Psoas muscle (tissue), 8 donors: ENCODE results near the gene SLC6A19. TPM values are rescaled to one million over a fixed set of nuclear protein-coding genes. Genes with fewer than 3 reads are reported as not detected.

Experiments used
- ATAC-seq, 4 donors: fragments of 200-7000 bp; cut with Tn5 transposase; one replicate each; pipeline ENCODE4 v1.9.1; 2020; ENCODE audit warnings: moderate library complexity in 3 of 4, mild to moderate bottlenecking in 2 of 4
- DNase-seq, 2 donors: peaks; one replicate each; pipeline ENCODE4 v3.0.0-alpha.2; 2020
- H3K27ac ChIP-seq: fragments of 200-600 bp; one replicate; pipeline ENCODE4 v1.8.0; 2022
- H3K27me3 ChIP-seq, 3 donors: fragments of 200-600 bp in 1 of 3; one replicate each; pipeline versions ENCODE4 v1.6.1 to v1.8.0; 2013 to 2022; ENCODE audit warnings: low read length in 2 of 3, mild to moderate bottlenecking in 2 of 3, moderate library complexity in 1 of 3; ENCODE audit not compliant: insufficient read depth in 3 of 3
- H3K36me3 ChIP-seq, 2 donors: fragments of 200-600 bp in 1 of 2; one replicate each; pipeline versions ENCODE4 v1.6.1 to v1.8.0; 2013 to 2022; ENCODE audit warnings: low read depth in 1 of 2, mild to moderate bottlenecking in 1 of 2, moderate library complexity in 1 of 2; ENCODE audit not compliant: insufficient read depth in 1 of 2
- H3K4me1 ChIP-seq: fragments of 200-600 bp; one replicate; pipeline ENCODE4 v1.8.0; 2022
- H3K4me3 ChIP-seq: fragments of 200-600 bp; one replicate; pipeline ENCODE4 v1.8.0; 2022; ENCODE audit warnings: mild to moderate bottlenecking
- H3K9me3 ChIP-seq: fragments of 200-600 bp; one replicate; pipeline ENCODE4 v1.8.0; 2022
- CTCF ChIP-seq: fragments of 200-600 bp; IDR thresholded peaks from one replicate; pipeline ENCODE4 v1.8.0; 2022; ENCODE audit warnings: antibody characterized with exemption
- WGBS, 3 donors: extraction: QIAGEN DNeasy Blood & Tissue Kit; methylation state at CpG; one replicate each; pipeline versions ENCODE4 v1.1.6 to v1.1.7; 2013; 5-methylcytosine and 5-hydroxymethylcytosine counted together
- intact Hi-C, 2 donors: fragments of 100-400 bp; cut with DNase I; formaldehyde crosslinking; loops; one replicate each; pipeline versions ENCODE4 v1.11.0 to v1.14.2; 2022
- polyA plus RNA-seq, 3 donors: library from polyadenylated mRNA; stranded (reverse); fragments of 200-250 nt; gene quantifications; one replicate each; pipeline ENCODE4 v1.2.3, GENCODE V29; 2013
- total RNA-seq, 4 donors: library from RNA; stranded (reverse); fragmentation: NEBNext Ultra II Directional in 2 of 4; extraction: Animal tissue kit (Norgen Biotek cat#: 25700) in 2 of 4; gene quantifications; one replicate each; pipeline versions ENCODE4 v1.2.1 to v1.2.4, GENCODE V29; 2021 to 2023
- donor health status: healthy with polysubstance abuse.
- donor health status: DM: no; HTN: no; CAD: no; lungs with moderate emphysema.
- donor health status: Bipolar disorder and iron deficiency.
- donor health status: healthy.
- donor health status: DM: yes; HTN: yes; CAD: no.
- donor health status: DM: no; HTN: no; CAD: no.
- donor health status: DM: no; HTN: no; CAD: no.
- donor health status: DM: yes; HTN: yes; CAD: no.

The SLC6A19 gene
- total and polyA plus RNA-seq, 7 donors, result 0.03 to 0.08 TPM; not detected in 5

- 69 to 78% (median 76%) methylated on average over 17 to 18 of the region's 18 CpGs for WGBS, 3 donors
- ATAC-seq, result no peak
- H3K27me3 ChIP-seq, result peaks cover 0 to 17% (median 12%) of the 10 kb centered on the region in 3 donors
- TF ChIP-seq CTCF, result no peak
- no peaks in the 10 kb centered on the region for H3K4me1 ChIP-seq
- H3K27ac ChIP-seq, result no peak overlapping the region
- DNase-seq, result peak; percentile 12 to 49
- no peak overlapping the region for H3K4me3 ChIP-seq
- intact Hi-C loops, result no loop called here
- H3K9me3 ChIP-seq, result no peaks in the 10 kb centered on the region
- H3K36me3 ChIP-seq, result no peaks in the 10 kb centered on the region
These were observed 17.8 kb upstream of the SLC6A19 start for GRCh38 chr5:1183424-1184162.

- ATAC-seq, result no peak
- 94 to 96% (median 96%) methylated on average over 8 of the region's 8 CpGs for WGBS, 3 donors
- Histone ChIP-seq H3K4me3 (no peak overlapping the region), H3K4me1 (no peaks in the 10 kb centered on the region), H3K27ac (no peak overlapping the region), H3K9me3 (no peaks in the 10 kb centered on the region), H3K27me3 (peaks cover 0 to 22% (median 12%) of the 10 kb centered on the region in 3 donors), H3K36me3 (no peaks in the 10 kb centered on the region)
- intact Hi-C loops, result no loop called here
- no peak for TF ChIP-seq CTCF
- no peak for DNase-seq
These were observed 17.3 kb upstream of the SLC6A19 start for GRCh38 chr5:1184163-1184470.

- intact Hi-C loops, result no loop called here
- no peak overlapping the region for H3K27ac ChIP-seq
- H3K27me3 ChIP-seq, result peaks cover 0 to 26% (median 12%) of the 10 kb centered on the region in 3 donors
- no peak for TF ChIP-seq CTCF
- H3K4me1 ChIP-seq, result no peaks in the 10 kb centered on the region
- WGBS, 3 donors, result 88 to 95% (median 92%) methylated on average over 7 of the region's 7 CpGs
- H3K9me3 ChIP-seq, result no peaks in the 10 kb centered on the region
- DNase-seq, result no peak
- H3K4me3 ChIP-seq, result no peak overlapping the region
- no peak for ATAC-seq
- H3K36me3 ChIP-seq, result no peaks in the 10 kb centered on the region
These were observed 16.9 kb upstream of the SLC6A19 start for GRCh38 chr5:1184481-1184880.

GRCh38 chr5:1185038-1185627 is 16.3 kb upstream of the SLC6A19 start:
- 85 to 91% (median 90%) methylated on average over 10 of the region's 10 CpGs for WGBS, 3 donors
- Histone ChIP-seq H3K9me3 (no peaks in the 10 kb centered on the region), H3K36me3 (no peaks in the 10 kb centered on the region), H3K4me1 (no peaks in the 10 kb centered on the region), H3K27ac (no peak overlapping the region), H3K27me3 (peaks cover 0 to 31% (median 12%) of the 10 kb centered on the region in 3 donors), H3K4me3 (no peak overlapping the region)
- ATAC-seq (no peak), DNase-seq (peak in 1 of 2 donors; percentile 12)
- intact Hi-C loops, result no loop called here
- no peak for TF ChIP-seq CTCF
